GM18511 (cell line): ENCODE measurements around the gene FANCC.

ENCODE experiments used
- ATAC-seq: cut with Tn5 transposase; IDR thresholded peaks from one replicate; pipeline ENCODE4 v1.9.1; 2021; ENCODE audit warnings: mild to moderate bottlenecking, moderate library complexity; ENCODE audit not compliant: unreplicated experiment

The FANCC gene

DNA sequence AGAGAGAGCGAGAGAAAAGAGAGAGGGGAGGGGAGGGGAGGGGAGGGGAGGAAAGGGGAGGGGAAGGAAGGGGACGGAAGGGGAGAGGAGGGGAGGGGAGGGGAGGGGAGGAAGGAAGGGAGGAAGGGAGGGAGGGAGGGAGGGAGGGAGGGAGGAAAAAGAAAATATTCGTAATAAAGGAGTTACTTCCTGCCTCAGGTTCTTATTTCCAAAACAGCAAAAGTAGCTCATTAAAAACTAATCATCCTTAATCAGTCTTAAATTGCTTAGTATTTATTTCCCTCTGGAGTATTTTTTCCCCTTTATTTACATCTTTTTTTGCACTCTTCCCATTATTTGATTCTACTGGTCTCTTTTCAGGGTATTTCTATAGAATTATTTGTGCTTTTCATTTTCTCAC lies 162.3 kb downstream of the FANCC start:
- ATAC-seq: no peak

GRCh38 chr9:95150903-95151302 lies 166.6 kb downstream of the FANCC start:
- no peak for ATAC-seq

DNA sequence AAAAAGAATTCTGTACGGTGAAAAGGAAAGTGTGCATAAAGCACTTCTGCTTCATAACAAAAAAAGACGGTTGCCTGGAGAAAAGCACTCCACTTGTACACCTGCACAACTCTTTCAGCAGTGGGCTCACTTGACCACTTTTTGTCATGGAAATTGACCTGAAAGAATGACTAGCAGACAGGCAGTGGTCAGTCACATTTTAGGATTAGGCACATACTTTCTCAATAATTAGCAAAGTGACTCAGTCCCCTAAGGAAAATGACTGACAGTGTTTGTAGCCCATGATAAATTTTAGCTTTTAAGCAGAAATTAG lies 169.3 kb downstream of the FANCC start:
- no peak for ATAC-seq

- ATAC-seq: no peak
Measured at GRCh38 chr9:95147452-95148207, 169.9 kb downstream of the FANCC start.

GRCh38 chr9:95143591-95144561 lies 173.6 kb downstream of the FANCC start:
- ATAC-seq: no peak

DNA sequence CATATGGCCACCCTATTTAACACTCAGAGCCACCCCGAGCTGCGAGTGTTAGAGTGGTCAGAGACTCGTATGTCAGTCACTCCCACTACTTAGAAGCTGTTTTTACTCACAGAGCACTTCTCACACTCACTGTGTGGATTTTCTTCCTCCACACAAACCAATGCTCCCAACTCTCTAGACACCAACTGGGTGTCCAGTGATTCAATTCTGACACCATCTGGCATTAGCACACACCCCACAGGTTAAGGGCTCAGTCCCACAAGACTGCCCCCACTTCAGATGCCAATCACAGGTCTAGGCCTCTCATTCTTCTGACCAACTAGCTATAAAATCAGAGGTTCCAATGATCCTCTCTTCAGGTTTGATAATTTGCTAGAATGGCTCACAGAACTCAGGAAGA lies 174.8 kb downstream of the FANCC start:
- ATAC-seq: no peak

- ATAC-seq: no peak
Measured at GRCh38 chr9:95142315-95142714, 175.2 kb downstream of the FANCC start.

DNA sequence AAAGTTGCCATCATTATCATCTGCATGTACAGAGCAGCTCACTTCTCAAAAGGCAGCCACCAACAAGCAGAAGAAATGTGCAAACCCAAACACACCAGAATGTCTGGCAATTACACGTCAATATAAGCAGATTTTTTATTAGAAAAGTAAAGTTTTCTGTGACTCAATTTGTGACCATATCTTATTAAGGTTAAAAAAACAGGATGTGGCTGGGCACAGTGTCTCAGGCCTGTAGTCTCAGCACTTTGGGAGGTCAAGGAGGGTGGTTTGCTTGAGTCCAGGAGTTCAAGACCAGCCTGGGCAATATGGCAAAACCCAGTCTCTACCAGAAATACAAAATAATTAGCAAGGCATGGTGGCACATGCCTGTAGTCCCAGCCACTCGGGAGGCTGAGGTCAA lies 176.7 kb downstream of the FANCC start:
- ATAC-seq: no peak

- no peak for ATAC-seq
Measured at GRCh38 chr9:95139126-95139525, 178.4 kb downstream of the FANCC start.

GRCh38 chr9:95138474-95138873 lies 179.0 kb downstream of the FANCC start:
- no peak for ATAC-seq

DNA sequence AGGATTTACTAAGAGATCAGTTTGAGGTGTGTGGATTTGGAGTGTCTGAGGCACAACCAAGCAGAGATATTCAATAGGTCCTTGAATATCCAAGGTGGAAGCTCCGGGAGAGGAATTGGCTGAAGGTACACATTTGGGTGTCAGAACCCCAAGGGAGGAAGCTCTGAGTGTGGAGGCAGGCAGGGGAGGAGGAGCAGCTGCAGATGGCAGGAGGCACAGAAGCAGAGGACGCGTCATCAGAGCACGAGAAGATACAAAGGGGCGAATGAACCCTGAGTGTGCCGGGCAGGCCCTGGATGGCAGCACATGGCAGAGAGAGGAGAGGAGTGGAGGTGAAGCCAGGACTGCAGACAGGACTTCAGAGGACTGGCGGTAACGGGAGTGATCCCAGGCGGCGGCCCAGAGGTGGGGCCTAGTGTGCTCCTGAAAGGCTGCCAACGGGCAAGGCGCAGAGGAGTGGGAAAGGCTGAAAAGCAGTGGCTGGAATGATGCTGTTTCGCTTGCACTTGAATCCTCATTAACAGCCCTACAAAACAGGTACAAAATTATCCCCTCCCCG lies 179.8 kb downstream of the FANCC start:
- ATAC-seq: no peak

- no peak for ATAC-seq
Measured at GRCh38 chr9:95135756-95136155, 181.8 kb downstream of the FANCC start.

DNA sequence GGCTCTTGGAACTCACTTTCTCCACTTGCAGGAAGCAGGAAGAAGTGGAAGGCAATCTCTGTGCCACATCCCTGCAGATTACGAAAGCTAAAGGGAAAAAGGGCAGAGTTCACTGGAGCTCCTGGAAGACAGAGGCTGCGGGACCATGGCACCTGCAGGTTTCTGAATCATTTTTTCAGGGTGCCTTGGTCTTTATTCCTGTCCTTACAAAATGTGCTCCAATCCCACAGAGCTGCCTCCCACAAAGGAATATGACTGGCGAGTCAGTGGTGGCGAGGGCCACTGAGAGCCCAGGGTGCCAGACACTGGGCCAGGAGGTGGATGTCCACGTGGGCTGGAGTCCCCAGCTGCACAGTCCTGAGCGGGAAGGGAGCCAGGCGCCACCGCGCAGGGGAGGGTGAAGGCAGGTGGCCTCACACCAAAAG lies 183.0 kb downstream of the FANCC start:
- no peak for ATAC-seq

DNA sequence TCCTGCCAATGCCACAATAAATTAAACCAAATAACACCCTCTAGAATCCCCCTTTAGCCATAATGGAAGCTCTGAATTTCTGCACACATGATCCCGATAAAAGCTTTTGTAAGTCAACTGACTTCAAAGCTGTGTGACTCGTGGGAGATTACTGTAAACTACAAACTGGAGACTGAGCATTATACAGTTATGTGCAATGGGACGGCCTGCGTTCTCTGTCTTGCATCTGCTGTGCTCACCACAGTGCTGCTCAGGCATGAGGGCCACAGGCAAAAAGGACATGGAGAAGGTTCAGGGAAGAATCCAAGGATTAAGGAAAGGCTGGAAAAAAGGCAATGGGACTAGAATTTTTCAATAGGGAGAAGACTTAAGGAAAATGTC lies 184.2 kb downstream of the FANCC start:
- no peak for ATAC-seq

DNA sequence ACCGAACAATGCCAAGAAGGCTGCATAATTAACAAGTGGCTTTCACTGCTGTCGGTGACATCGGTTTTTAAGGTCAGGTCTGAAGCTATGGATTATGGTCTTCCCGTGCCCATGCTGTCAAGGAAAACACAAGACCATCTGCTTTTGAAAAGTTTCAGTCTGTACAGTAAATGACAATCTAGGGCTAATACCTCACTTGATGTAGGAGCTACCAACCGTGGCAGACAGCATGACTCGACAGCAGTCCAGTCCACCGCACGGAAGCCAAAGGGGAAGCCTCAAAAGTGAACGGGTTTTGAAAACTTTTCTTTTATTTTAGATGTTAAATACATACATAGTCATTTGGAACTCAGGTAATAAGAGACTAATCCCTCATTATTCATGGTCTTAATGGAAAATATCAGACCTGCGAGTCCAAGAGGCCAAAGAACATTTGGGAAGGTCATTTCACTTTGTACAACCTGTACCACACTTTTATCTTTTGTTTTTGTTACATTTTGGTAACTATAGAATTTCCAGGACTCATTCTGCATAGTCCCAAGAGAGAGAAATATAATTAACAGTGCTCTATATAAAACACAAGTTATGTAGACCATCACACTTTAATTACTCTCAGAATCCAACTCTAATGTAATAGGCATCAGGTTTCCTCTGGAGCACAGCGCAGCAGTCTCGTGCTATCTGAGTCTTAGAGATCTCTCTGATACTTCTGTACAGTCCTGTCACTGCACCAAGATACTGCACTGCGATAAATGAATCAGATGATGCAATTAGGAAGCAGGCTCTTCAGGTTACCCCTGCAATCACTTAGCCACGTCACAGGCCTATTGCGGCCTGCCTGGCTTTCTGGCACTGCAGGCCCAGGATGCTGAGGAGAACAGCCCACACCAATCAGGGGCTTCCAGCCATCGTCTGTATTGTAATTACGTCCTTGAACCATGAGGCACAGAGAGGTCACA lies 184.9 kb downstream of the FANCC start:
- no peak for ATAC-seq

- ATAC-seq: no peak
Measured at GRCh38 chr9:95131023-95131943, 186.2 kb downstream of the FANCC start.

GRCh38 chr9:95130484-95130883 lies 187.0 kb downstream of the FANCC start:
- no peak for ATAC-seq

DNA sequence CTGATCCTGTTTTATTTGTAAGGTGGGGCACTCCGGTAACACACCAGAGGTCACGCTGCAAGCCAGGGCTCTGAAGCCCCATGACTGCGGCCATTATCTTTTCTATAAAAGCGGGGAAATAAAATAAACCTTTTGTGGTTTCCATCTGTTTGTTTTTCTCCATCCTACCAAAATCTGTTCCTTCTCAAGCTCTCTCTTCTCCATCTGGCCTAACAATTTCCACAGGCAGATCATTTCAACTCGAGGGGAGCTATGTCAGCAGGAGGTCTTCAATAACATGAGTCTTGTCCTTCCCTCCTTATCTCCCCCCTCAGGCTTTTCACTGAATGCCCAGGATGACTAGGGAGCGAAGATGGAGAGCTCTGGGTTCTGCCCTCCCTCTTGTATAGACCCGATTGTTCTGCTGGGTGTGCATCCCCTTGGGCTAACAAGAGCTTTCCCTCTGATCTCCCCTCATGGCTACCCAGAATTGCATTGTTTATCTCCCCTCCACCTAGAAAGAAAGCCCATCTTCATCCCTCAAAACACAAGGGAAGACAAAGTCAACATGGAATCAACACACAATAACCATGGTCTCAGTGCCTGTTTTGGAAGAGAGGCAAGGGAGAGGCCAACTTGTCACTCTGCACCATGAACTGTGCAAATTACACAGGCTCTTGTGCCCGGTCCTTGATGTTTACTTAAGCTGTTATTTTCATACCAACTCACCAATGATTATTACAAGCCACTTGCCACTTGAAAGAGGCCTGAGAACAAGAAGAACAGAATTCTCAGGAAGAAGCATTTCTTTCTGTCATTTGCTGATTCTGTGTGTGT lies 187.8 kb downstream of the FANCC start:
- ATAC-seq: no peak

DNA sequence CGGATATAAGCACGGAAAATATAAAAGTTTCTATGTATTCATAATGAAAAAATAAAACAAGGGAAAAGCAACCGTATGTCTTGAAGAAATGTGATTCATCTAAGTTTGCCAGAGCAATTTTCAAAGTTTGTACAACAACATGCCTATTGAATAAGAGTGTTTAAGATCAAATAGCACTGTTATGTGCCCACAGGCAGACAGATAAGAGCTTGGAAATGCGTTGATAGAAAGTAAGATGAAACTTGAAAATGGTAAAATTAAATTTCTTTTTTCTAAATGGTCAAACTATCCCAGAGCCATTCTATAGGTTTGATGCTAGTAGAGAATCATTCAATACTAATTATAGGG lies 189.4 kb downstream of the FANCC start:
- ATAC-seq: no peak
